Stimulated activated CD8-positive, alpha-beta memory T cell treated with anti-CD3 and anti-CD28 coated beads, Interleukin-12 subunit alpha, Interleukin-12 subunit beta, amount 100 ng/mL, for 24 hours (primary cell): ENCODE data around the gene CDH15.

Experiments used
- DNase-seq: peaks from one replicate; pipeline ENCODE4 v3.0.0-alpha.2; 2020; ENCODE audit errors: extremely low read depth

Gene CDH15

DNA sequence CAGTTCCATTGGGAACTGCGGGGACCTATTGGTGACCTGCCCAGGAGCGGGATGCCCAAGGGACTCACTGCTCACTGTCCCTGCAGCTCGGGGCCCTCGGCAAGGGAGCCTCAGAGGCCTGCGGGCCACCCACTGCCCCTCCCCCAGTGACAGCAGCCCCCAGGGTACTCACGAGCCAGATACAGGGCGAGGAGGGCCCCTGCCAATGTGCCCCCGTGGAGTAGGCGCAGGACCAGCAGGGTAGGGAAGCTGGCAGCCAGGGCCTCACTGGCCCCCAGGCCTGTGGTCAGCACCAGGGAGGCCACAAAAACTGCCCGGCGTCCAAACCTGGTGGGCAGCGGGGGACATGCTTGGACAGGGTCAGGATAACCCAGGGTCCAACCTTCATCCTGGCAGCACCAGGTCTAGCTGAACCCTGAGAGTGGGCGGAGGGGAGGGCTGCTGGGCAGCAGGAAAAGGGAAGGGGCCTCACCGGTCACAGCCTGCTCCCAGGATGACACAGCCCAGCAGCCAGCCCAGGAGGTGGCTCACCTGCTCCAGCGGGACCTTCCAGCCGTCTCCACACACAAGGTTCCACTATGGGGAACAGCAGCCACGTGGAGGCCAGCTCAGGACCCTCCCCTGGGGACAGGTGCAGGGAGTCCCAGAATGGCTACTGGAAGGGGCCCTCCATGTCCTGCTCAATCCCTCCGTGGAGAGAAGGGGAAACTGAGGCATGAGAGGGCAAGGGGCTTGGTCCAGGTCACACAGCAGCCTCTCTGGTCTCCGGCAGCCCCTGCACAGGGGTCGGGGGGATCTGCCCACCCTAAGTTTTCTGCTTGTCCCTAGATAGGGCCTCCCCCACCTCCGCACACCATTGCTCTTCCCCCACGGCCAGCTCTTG, 27.9 kb downstream of the CDH15 start:
- no peak for DNase-seq

DNA sequence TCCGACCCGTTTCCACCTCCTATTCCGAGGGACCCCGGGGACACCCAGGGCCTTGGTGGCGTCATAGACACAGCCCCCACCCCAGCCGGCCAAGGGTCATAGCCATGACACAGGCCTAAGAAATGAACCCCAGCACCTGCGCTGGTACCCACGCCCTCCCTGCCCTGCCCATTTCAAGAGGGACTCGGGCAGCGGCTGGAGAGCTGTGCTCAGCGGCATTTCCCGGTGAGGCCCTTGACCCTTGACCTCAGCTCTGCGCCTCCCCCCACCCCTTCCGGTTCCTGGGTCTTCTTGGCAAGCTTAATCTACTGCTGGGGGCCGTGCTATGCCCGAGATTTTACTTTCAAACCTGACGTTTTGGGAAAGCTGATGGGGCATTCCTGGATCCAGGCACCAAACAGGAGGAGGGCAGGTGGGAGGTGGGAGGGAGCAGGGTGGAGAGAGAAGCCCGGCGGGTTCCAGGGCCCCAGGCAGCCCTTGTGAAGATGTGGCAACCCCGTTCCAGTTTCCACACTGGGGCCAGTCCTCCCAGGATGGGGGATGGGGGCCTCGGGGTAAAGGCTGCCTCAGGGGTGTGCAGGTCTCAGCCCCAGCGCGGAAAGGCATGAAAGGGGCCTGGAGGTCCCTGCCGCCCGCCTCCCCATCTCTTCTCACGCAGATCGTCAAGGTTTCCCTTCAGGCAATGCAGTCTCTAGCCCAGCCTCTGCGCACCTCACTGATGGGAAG, 28.7 kb downstream of the CDH15 start, which contains the start of gene SLC22A31:
SLC22A31 (minus strand) TSS at position 414 of the 726 bp plus-strand sequence; CDS start at position 378, 36 bp downstream.
- no peak for DNase-seq

DNA sequence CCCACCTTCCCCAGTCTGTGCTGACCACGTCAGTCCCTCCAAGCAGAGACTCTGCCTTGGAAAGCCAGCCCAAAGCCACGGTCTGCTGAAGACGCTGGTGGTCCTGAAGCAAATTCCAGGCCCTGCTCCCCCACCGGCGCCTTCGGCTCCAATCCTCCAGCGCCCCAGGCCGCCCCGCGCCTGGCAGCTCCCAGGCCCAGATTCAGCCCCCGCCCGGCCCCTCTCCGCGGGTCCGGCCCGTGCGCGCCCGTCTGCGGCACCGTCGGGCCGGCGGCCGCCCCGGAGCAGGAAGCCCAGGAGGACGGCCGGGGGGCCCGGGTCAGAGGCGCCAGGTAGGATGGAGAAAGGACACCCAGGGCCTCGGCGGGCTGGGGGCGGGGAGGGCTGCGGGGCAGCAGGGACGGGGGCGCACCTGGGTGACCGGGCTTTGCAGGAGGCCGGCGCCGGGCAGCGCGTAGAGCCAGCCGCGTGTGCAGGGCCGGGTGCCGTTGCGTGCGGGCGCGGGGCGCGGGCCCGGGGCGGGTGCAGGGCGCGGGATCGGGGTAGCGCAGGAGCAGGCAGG, 29.4 kb downstream of the CDH15 start:
- DNase-seq, result no peak

DNA sequence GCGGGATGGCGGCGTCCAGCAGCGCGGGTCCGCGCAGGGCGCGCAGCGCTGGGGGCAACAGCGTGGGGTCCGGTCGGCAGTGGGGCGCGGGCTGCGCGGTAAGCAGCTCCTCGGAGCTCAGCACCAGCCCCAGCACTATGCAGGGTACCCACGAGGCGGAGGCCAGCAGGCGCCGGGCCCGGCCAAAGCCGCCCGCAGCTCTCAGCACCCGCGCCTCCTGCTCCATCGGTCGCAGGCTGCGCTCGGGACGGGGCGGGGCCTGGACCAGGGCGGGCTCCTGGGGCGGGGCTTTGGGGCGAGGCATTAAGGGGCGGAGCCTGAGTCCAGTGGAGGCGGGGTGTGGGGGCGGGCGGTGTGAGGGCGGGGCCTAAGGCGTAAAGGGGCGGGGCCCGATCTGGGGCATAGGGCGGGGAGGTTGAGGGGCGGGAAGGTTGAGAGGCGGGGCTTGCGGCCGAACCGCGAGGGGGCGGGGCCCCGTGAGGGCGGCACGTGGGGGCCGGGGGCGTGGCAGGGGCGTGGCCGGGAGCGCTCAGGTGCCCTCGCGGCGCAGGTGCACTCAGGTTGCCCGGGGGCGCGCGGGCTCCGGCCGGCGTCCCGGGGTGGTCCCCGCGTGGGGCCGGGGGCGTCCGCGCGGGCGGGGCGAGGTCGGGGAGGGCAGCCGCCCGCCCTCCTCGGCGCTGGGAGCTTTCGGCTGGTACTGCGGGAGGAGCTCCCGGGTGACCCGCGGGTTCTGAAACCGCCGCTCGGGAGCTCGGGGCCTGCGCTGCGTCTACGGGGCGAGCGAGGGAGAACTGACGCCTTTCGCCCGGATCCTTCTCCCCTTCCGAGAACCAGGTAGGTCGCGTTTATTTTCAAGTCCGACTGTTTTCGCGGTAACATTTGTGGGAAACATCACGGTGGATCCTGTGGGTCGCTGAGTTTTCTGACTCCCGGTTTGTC, 30.2 kb downstream of the CDH15 start:
- no peak for DNase-seq

DNA sequence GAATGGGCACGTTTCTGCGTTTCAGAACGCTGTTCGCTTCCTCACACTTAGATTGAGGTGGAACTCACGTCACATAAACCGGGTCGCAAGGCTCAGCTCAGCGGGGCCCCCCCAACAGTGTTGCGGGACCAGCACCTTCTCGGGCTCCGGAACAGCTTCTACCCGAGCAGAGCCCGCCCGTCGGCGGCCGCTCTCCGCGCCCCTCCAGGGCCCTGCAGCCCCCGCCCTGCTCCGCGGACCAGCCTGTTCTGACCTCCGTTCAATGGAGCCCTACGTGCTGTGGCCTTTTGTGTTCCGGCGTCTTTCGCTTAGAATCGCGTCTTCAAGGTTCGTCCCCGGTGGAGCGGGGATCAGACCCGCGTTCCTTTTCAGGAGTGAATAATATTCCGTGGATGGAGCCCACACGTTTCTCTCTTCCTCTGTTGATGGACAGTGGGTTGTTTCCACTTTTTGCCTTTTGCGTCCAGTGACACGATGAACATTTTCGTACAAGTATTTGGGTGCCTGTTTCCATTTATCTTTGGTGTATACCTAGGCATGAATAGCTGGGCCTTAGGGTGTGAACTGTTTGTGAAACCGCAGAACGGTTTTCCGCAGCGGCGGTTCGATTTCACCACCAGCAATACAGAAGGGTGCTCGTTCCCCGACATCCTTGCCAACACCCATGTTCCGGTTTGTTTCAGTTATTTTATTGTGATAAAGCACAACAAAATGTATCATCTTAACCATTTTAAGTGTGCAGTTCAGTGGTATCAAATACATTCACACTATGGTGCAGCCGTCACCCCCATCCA, 31.1 kb downstream of the CDH15 start:
- DNase-seq, result no peak

DNA sequence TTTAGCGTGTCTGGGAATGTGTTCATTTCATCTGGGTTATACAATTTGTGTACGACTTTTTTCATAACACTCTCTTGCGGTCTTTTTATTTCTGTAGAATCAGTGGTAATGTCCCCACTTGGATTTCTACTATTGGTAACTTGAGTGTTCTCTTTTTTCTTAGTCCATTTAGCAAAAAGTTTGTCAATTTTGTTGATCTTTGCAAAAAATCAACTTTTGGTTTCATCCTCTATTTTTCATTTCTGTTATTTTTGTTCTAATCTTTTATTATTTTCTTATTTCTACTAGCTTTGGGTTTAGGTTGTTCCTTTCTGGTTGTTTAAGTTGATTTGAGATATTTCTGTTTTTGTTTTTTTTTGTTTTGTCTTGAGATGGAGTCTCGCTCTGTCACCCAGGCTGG, 36.4 kb downstream of the CDH15 start:
- DNase-seq, result no peak

DNA sequence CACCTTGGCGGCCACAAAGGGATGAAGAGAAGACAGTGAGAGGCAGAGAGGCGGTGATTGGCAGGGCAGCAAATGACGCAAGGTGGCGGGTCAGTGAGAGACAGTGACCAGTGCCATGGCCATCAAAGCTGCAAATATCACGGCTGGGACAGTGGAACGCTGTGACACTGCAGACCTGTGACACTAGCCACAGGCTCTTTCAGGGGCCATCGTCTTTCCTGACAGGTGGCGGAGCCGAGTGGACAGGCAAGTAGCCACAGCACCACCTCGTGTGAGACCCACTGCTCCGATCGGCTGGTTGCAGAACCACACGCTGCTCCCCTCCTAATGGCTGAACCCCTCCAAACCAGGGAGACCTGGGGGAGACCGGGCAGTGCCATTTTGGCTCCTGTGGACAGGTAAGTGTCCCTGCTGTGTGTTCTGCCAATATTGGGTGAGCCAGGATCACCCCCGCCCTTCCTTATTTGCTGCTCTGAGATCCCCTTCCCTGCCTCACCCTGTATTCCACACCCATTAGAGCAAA, 38.0 kb downstream of the CDH15 start:
- no peak for DNase-seq

DNA sequence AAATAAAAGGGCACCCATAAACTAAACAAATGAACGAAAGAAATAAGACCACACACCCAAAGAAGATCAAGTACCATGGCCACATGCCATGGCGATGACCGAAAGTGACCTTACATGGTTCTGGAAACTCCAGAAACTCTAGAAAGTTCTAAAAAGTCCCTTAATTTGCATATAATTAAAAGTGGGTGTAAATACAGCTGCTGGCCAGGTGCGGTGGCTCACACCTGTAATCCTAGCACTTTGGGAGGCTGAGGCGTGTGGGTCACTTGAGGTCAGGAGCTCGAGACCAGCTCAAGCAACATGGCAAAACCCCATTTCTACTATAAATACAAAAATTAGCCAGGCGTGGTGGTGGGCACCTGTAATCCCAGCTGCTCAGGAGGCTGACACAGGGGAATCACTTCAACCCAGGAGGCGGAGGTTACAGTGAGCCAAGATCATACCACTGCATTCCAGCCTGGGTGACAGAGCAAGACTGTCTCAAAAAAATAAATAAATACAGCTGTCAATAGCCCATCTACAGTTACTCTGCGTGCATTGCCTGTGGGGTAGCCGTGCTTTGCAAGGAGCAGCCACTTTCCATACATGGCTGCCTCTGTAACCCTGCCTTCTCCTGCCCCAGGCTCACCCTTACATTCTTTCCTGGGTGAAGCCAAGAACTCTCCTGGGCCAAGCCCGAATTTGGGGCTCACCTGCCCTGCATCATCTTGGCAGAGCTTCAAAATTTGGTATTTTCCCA, 38.8 kb downstream of the CDH15 start:
- DNase-seq, result no peak

DNA sequence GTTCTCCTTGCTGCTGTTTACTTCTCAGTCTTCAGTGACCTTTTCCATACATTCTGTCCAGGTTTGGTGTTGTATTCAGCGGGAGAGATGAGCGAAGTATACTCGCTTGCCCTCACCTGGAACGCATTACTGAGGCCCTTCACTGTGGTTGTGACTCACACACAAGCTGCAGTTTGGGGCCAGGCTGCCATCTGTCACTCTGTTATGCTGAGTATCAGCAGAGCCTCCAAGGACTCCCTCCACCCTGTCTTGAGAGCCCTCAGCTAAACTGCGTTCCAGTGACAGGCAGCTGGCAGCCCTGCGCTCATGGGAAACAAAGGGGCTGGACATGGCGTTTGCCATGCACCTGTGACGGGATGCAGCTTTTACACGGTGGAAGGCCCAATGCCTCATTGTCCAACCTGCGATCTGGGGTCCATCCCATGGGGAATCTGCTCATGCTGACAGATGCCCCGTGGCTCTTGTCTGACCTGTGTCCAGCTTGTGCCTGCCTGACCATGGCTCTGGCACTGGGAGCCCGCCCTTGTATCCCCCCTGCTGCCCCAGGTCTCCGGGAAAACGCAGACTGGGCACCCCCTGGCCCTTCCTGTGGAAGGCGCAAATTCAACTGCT, 39.5 kb downstream of the CDH15 start:
- DNase-seq, result no peak

DNA sequence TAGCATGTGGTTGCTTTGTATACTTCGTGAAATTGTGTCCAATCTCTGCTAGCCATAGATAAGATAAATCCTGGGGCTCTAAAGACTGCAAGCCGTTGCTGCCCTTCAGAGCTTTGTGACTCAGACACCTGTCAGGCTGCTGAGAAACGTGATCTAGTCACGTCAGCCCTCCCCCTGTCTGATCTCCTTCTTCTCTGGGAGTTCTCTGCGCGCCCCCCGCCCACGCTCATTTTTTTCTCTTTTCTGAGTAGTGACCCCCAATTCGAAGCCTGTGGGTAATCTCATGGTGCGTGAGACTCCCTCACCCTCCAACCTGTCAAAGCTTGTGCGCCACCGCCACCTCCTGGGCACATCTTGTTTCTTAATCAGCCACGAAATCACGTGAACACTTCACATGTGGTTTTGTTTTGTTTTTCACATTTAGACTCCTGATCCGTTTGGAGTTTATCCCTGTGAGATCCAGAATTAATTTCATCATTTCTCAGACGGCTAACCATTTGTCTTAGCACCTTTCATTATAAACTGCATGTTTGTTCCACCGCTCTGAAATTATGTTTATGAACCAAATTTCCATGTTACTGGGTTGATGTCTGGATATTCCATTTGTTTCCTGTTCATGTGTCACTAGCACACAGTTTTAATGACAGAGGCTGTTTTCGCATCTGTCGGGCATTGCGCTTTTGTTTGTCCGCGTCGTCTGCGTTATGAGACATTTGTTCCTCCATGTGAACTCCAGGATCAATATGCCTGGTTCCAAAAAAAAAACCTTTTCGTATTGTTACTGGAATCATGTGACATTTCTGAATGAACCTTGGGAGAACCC, 45.0 kb downstream of the CDH15 start:
- peak; percentile 53 for DNase-seq

DNA sequence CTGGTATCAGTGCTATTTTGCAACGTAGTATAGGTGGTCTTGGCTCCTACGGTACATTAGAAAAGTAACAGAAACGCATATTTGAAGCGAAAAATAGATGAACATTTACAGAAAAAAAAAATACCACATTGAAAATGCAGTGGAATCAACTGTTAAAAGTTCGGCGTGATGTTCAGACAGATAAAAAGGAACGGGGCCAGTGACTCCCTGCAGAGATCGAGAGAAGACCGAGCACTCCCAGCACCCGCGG, 45.5 kb downstream of the CDH15 start:
- no peak for DNase-seq

DNA sequence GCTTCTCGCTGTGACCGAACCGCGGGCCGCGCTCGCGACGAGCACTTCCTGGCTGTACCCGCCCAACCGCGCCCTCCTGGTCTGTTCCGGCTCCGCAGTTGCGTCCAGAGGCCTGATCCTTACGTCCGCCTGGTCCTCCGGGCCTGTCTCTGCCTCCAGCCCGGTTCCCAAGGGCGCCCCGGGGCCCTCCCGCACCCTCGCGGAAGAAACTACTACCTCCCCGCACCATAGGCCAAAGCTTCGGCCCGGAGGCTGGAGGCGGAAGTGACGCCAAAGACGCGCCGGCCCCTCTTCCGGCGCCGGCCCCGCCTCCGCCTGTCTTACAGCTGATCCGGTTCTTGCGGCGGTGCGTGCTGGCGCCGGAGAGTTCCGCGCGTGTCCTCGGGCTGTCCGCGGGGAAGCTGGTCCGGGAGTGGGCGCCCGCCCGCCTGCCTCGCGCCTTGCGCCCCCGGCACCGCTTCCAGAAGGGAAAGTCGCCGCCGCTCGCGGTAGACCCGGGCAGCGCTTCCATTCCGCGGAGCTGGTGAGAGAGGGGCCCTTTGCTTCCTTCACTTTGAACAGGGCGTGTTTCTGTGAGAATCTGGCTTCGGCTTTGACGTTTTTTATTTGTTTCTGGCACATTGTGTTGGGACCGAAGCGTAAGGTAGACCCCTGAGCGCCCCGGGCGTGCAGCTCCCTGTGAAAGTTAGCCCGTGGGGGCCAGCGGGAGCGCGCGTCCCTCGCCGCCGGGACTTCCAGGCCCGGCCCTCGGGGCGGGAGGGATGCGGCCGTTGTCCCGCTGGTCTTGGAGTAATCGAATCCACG, 46.0 kb downstream of the CDH15 start, which contains the start of gene ZNF778:
ZNF778 (plus strand) TSS at position 316 of the 804 bp plus-strand sequence. CDS start 3,425 bp downstream, outside the sequence.
- peak; percentile 51 for DNase-seq

DNA sequence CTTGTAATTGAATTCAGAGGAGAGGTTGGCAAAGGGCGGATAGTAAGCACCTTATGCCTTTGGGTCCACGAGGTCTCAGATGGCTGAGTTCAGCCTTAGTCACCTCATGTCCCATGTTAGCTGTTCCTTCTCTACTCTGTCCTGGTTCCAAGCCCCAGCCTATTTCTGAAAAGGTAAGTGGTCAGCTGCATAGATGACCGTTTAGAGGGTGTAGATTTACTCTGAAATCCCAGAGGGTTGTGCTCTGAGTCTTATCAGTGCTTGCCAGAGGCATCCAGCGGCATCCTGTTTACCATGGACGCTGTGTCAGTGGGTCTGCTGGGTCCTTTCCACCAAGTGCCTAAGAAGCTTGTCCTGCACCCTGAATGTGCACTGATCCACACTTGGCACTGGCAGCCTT, 47.8 kb downstream of the CDH15 start:
- DNase-seq, result no peak

DNA sequence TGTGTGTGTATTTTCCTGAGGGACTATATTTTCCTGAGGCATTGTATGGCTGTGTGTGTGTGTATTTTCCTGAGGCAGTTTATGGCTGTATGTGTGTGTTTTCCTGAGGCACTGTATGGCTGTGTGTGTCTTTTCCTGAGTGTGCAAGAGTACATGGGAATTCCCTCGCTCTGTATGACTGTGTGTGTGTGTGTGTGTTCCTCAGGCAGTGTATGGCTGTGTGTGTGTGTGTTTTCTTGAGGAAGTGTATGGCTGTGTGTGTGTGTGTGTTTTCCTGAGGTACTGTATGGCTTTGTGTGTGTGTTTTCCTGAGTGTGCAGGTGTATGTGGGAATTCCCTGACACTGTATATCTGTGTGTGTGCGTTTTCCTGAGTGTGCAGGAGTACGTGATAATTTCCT, 50.1 kb downstream of the CDH15 start:
- DNase-seq, result no peak

DNA sequence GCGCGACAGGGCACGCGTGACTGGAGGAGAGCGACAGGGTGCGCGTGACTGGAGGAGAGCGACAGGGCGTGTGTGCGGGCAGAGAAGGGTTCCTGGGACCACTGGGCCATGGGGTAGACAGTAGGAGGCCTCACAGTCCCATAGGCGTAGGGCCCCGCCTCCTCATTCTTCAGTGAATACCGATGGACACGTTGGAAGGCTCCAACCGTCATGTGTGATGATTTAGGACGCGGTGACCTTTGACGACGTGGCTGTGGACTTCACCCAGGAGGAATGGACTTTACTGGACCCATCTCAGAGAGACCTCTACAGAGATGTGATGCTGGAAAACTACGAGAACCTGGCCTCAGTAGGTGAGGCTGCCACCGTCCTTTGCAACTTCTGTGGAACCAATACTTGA, 51.4 kb downstream of the CDH15 start:
- no peak for DNase-seq

DNA sequence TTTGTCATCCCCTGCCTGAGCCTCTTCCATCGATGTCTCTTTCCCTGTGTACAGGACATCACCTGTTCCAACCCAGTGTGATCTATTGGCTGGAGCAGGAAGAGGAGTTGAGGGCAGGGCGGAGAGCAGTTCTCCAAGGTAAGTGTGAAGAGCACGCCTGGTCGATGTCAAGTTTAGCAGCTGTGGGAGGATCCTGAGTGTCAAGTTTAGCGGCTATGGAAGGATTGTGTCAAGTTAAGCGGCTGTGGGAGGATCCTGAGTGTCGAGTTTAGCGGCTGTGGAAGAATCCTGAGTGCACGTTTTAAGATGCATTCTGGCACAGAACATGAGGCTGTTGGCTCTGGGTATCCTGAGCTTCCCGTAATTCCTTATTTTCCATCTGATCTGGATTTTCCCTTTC, 53.1 kb downstream of the CDH15 start:
- DNase-seq, result no peak

DNA sequence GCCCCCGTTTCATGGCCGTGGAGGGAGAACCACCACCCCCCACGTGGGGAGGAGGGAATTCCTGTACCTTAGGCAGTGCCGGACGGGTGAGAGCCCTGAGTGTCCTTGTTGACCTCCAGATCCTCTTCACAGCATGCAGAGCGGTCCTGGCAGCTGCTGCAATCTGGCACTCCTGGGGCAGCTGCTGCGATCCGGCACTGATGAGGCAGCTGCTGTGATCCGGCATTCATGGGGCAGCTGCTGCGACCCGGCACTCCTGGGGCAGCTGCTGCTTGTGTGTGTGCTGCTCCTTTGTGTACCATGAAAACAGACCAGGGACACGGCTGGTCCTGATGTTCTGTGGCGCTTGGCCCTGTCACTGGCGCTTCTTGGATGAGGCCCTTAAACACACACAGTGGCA, 58.7 kb downstream of the CDH15 start:
- DNase-seq, result no peak

DNA sequence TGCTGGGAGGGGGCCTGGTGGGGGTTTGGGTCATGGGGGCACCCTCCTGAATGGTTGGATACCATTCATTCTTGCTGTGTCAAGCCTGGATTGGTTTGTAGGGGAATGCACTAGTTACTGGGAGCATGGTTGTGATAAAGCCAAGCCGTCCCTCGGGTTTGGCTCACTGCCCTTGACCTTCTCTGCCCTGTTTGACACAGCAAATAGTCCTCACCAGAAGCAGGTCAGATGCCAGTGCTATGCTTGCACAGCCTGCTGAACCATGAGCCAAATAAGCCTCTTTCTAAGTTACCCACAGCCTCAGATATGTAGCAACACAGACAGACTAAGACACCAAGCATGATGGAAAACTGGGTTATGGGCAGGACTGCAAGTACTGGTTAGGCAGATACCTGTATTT, 60.6 kb downstream of the CDH15 start:
- no peak for DNase-seq
